ENCODE results near the gene PTTG1. TPM values are rescaled to one million over a fixed set of nuclear protein-coding genes. Genes with fewer than 3 reads are reported as not detected.

The PTTG1 gene
- total RNA-seq, 2 donors from 2014 or later = 37.0 to 104 TPM

DNA sequence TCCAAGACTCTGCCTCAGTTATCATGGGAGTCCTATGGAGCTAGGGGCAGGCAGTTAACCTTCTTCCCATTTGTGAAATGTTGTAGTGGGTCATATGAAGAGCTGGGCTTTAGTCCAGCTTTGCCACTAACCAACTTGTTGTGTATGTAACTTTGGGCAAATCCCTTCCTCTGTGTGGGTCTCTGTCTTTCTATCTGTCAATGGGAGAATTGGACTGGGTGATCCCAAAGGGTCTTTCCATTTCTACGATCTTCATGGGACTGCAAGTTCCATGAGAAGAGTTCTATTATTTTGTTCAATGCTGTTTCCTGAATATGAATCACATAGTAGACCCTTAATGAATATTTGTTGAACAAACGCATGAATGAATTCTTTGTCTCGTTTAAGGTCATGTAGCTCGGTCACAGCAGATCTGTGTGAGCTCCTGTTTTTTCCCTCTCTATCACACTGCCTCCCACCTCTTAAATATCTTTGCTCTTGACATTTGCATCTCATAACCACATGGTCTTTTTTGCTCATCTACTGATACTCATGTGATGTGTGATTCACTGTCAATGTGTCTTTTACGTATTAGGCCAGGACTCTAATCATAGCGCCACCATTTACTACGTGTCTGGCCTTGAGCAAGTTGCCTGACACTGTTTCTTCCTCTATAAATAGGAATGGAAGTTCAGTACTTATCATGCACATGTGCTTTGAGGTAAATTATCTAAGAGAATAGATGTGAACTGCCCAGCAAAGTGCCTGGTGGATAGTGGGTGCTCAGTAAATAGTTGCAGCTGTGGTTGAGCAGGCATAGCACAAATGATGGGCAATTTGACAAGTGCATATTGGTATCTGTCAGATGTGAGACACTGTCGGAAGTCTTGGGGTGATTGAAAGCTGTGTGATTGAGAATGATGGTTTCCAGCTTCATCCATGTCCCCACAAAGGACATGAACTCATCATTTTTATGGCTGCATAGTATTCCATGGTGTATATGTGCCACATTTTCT is 37.4 kb downstream of the PTTG1 start:
- intact Hi-C loops (cut with DNase I) = no loop called here
- H3K27ac ChIP-seq = no peak overlapping the region
- no peak for DNase-seq
- no peaks in the 10 kb centered on the region for H3K27me3 ChIP-seq
- no peaks in the 10 kb centered on the region for H3K36me3 ChIP-seq
- H3K9ac ChIP-seq (ENCODE audit: low read depth in 2 of 2, low read length in 2 of 2) = no peak overlapping the region
- H3K4me3 ChIP-seq = no peak overlapping the region
- TF ChIP-seq, protein P1, sequence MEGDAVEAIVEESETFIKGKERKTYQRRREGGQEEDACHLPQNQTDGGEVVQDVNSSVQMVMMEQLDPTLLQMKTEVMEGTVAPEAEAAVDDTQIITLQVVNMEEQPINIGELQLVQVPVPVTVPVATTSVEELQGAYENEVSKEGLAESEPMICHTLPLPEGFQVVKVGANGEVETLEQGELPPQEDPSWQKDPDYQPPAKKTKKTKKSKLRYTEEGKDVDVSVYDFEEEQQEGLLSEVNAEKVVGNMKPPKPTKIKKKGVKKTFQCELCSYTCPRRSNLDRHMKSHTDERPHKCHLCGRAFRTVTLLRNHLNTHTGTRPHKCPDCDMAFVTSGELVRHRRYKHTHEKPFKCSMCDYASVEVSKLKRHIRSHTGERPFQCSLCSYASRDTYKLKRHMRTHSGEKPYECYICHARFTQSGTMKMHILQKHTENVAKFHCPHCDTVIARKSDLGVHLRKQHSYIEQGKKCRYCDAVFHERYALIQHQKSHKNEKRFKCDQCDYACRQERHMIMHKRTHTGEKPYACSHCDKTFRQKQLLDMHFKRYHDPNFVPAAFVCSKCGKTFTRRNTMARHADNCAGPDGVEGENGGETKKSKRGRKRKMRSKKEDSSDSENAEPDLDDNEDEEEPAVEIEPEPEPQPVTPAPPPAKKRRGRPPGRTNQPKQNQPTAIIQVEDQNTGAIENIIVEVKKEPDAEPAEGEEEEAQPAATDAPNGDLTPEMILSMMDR (IDR thresholded peaks at IDR 0.05) = no peak
- no peaks in the 10 kb centered on the region for H3K4me1 ChIP-seq
- H3K9me3 ChIP-seq = no peaks in the 10 kb centered on the region

DNA sequence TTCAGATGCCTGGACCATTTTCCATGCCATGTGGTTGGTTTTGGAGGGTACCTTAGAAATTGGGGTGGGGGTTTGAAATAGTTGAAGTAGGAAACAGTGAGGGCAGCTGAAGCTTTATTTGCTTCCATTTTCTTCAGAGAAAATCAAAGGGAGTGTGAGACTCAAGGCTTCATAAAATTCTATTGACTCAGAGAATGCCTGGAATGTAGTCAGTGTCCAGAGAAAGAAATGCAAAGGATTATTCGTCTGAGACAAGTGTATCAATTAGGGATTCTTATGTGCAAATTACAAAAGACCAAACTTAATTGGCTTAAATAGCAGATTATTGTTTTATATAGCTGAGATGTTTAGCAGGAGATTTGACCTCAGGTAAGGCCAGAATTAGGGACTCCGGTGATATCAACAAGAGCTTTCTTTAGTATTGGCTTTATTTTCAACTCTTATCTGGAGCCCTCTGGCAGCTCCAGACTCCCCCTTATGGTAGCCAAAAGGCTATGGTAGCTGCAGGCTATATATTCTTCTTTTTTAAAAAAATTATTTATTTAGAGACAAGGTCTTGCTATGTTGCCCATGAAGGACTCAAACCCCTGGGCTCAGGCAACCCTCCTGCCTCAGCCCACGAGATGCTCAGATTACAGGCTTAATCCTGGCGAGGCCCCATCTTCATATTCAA is 38.9 kb downstream of the PTTG1 start:
- TF ChIP-seq, protein P1 (IDR thresholded peaks at IDR 0.05) = no peak
- intact Hi-C loops (cut with DNase I) = no loop called here
- H3K36me3 ChIP-seq = no peaks in the 10 kb centered on the region
- no peak for DNase-seq
- H3K9ac ChIP-seq (ENCODE audit: low read depth in 2 of 2, low read length in 2 of 2) = no peak overlapping the region
- H3K27me3 ChIP-seq = no peaks in the 10 kb centered on the region
- no peak overlapping the region for H3K27ac ChIP-seq
- H3K9me3 ChIP-seq = no peaks in the 10 kb centered on the region
- H3K4me1 ChIP-seq = no peaks in the 10 kb centered on the region
- no peak overlapping the region for H3K4me3 ChIP-seq

DNA sequence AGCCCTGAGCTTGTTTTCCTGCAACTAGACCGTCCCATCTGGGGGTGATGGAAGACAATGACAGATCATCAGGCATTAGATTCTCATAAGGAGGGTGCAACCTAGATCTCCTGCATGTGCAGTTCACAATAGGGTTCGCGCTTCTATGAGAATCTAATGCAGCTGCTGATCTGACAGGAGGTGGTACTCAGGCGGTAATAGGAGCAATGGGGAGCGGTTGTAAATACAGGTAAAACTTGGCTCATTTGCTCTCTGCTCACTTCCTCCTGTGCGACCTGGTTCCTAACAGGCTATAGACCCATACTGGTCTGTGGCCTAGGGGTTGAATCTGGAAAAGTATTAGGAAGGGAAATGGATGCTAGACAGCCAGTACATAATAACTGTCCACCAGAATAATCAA is 39.7 kb downstream of the PTTG1 start:
- no peak overlapping the region for H3K4me3 ChIP-seq
- no peak overlapping the region for H3K9ac ChIP-seq (ENCODE audit: low read depth in 2 of 2, low read length in 2 of 2)
- no peaks in the 10 kb centered on the region for H3K4me1 ChIP-seq
- no peaks in the 10 kb centered on the region for H3K36me3 ChIP-seq
- no peaks in the 10 kb centered on the region for H3K9me3 ChIP-seq
- H3K27ac ChIP-seq = no peak overlapping the region
- TF ChIP-seq, protein P1 (IDR thresholded peaks at IDR 0.05) = no peak
- no peaks in the 10 kb centered on the region for H3K27me3 ChIP-seq
- intact Hi-C loops (cut with DNase I) = no loop called here
- no peak for DNase-seq

DNA sequence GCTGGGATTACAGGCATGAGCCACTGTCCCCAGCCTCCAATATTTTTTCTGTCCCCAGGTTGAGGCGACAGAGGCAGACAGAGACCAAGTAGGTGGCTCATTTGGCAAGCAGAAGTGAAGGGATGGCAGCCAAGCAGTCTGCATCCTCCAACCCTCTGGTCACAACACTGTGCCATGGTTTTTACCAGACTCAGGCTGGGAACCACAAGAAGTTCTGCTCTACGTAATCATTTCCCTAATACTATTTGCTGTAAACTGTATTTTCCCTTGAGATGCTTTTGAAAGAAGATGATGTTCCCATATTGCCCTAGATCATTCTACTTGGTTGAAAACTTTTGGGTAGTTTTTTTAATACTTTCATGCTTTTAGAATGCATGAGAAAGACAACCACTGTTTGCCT is 40.5 kb downstream of the PTTG1 start:
- TF ChIP-seq, protein P1 (IDR thresholded peaks at IDR 0.05) = no peak
- Histone ChIP-seq H3K27me3 (no peaks in the 10 kb centered on the region), H3K4me3 (no peak overlapping the region), H3K4me1 (peaks cover 3% of the 10 kb centered on the region), H3K9ac (ENCODE audit: low read depth in 2 of 2, low read length in 2 of 2) (no peak overlapping the region), H3K9me3 (no peaks in the 10 kb centered on the region), H3K36me3 (no peaks in the 10 kb centered on the region), H3K27ac (no peak overlapping the region)
- intact Hi-C loops (cut with DNase I) = no loop called here
- no peak for DNase-seq

DNA sequence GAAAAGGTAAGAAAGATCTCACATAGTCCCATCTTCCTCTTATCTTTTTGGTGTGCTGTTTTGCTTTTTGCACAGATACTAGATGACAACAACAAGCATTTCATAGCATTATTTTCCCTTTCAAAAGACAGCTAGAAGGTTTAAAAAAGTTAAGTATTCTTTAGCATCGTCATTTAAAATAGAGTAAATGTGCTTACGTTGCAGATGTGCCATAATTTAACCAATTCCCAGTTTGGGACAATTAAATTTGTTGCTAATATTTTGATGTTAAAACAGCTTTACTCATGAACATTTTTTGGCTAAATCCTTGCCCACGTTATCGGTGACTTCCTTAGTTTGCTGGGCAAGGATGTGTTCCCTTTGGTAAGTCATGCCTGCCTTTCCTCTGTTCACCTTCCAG is 41.6 kb downstream of the PTTG1 start:
- H3K27ac ChIP-seq = no peak overlapping the region

More for the DNA sequence above, 41.6 kb downstream of the PTTG1 start:
- no peaks in the 10 kb centered on the region for H3K36me3 ChIP-seq
- intact Hi-C loops (cut with DNase I) = no loop called here
- no peak overlapping the region for H3K4me3 ChIP-seq
- H3K27me3 ChIP-seq = no peaks in the 10 kb centered on the region
- H3K4me1 ChIP-seq = peaks cover 6% of the 10 kb centered on the region
- TF ChIP-seq, protein P1 (IDR thresholded peaks at IDR 0.05) = no peak
- H3K9ac ChIP-seq (ENCODE audit: low read depth in 2 of 2, low read length in 2 of 2) = no peak overlapping the region
- DNase-seq = no peak
- H3K9me3 ChIP-seq = no peaks in the 10 kb centered on the region

Data from colonic mucosa (tissue), 4 donors.